CD8-positive, alpha-beta memory T cell (primary cell): ENCODE data around the gene ARHGEF26. TPM values are rescaled to one million over a fixed set of nuclear protein-coding genes. Genes with fewer than 3 reads are reported as not detected.

Experiments used
- CTCF ChIA-PET: fragments of 350-600 bp; sonication (Branson Sonifier 250); formaldehyde crosslinking; loops from one replicate; lab custom pipeline; 2021; ENCODE audit warnings: antibody characterized with exemption; lab: Charles Lee
- POLR2A ChIA-PET: fragments of 350-600 bp; sonication (Branson Sonifier 250); formaldehyde crosslinking; loops from one replicate; lab custom pipeline; 2021; ENCODE audit warnings: antibody characterized with exemption; lab: Charles Lee
- DNase-seq, 5 donors: peaks; one replicate each; pipeline versions ENCODE4 v3.0.0 to v3.0.0-alpha.2; 2020 to 2022; ENCODE audit warnings: mixed read lengths in 1 of 5
- H3K27ac ChIP-seq: one replicate; pipeline ENCODE4 v1.7.0; 2013; ENCODE audit warnings: low read depth, mild to moderate bottlenecking, low read length, moderate library complexity
- H3K27me3 ChIP-seq: 2 replicates; pipeline ENCODE4 v1.7.0; 2013; ENCODE audit warnings: low read length, mild to moderate bottlenecking; ENCODE audit not compliant: insufficient read depth, poor library complexity, severe bottlenecking
- H3K36me3 ChIP-seq: 2 replicates; pipeline ENCODE4 v1.7.0; 2013; ENCODE audit warnings: mild to moderate bottlenecking, low read length, moderate library complexity; ENCODE audit not compliant: insufficient read depth
- H3K4me1 ChIP-seq: 2 replicates; pipeline ENCODE4 v1.7.0; 2013; ENCODE audit warnings: mild to moderate bottlenecking, low read length, moderate library complexity; ENCODE audit not compliant: insufficient read depth
- H3K4me3 ChIP-seq: 2 replicates; pipeline ENCODE4 v1.7.0; 2013; ENCODE audit warnings: mild to moderate bottlenecking, low read length
- H3K9me3 ChIP-seq: 2 replicates; pipeline ENCODE4 v1.7.0; 2013; ENCODE audit warnings: mild to moderate bottlenecking, low read length
- H3K27ac Mint-ChIP-seq, 8 donors: one replicate each; pipeline ENCODE4 v1.8.0; 2020 to 2021; ENCODE audit warnings: mixed read lengths in 8 of 8, mild to moderate bottlenecking in 6 of 8, inconsistent platforms in 3 of 8, moderate library complexity in 3 of 8
- H3K27me3 Mint-ChIP-seq, 2 donors: one replicate each; pipeline ENCODE4 v1.8.0; 2020 to 2021; ENCODE audit warnings: mixed read lengths in 2 of 2, mild to moderate bottlenecking in 1 of 2, moderate library complexity in 1 of 2
- H3K36me3 Mint-ChIP-seq, 3 donors: one replicate each; pipeline ENCODE4 v1.8.0; 2020 to 2021; ENCODE audit warnings: mixed read lengths in 3 of 3, inconsistent platforms in 1 of 3, mild to moderate bottlenecking in 1 of 3
- H3K4me1 Mint-ChIP-seq, 3 donors: one replicate each; pipeline ENCODE4 v1.8.0; 2020 to 2021; ENCODE audit warnings: mixed read lengths in 3 of 3, inconsistent platforms in 1 of 3, mild to moderate bottlenecking in 1 of 3
- H3K4me3 Mint-ChIP-seq, 7 donors: one replicate each; pipeline ENCODE4 v1.8.0; 2020 to 2021; ENCODE audit warnings: mixed read lengths in 7 of 7, mild to moderate bottlenecking in 6 of 7, moderate library complexity in 4 of 7, inconsistent platforms in 2 of 7
- H3K9me3 Mint-ChIP-seq, 5 donors: one replicate each; pipeline ENCODE4 v1.8.0; 2020 to 2022; ENCODE audit warnings: mixed read lengths in 5 of 5, mild to moderate bottlenecking in 3 of 5, moderate library complexity in 2 of 5, inconsistent platforms in 1 of 5
- polyA plus RNA-seq: library from polyadenylated mRNA; unstranded; fragments of 300-500 nt; fragmentation: Illumina TruSeq; gene quantifications from one replicate; pipeline ENCODE4 v1.2.3, GENCODE V29; 2021
- total RNA-seq, 2 experiments: library from RNA; stranded (reverse); gene quantifications; one replicate each; pipeline ENCODE4 v1.2.3, GENCODE V29; 2021

Gene ARHGEF26
- total and polyA plus RNA-seq, 3 experiments from 2014 or later: 0.08 to 0.13 (median 0.09) TPM

DNA sequence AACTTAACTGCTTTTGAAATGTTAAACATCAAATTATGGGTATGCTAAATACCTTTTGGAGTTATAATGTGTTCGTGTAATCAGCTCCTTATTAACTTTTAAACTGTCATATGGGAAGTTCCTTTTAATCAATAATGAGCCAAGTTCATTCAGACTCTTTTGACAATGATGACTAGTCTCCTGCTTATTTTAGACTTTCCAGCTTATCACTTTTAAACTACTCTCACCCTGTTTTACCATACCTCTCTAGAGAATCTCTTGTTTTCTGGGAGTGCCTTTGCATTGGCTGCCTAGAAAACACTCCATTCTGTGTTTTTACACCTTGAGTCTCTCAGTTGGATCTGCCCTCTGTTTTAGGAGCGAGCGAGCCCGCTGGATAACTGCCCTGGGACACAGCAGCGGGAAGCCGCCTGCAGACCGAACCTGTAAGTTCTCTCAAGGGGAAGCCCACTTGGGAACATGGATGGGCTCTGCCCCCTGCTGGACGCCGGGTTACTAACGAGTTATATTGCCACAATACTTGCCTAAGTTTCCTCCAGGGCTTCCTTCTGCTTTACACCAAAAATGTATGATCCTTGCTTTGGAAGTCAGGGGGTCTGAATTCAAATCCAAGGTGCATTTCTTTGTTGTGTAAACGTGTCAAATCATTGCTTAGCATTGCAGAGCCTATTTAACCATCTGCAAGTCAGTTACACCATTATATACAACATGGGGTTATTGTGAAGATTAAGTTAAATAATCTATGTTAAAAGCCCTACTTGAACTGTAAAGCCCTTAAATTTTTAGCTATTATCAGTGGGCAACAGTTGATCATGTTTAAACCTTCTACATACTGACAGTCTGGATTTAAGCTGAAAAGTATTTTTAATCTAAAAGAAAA lies 131.8 kb downstream of the ARHGEF26 start:
- no peaks in the 10 kb centered on the region for H3K4me1 ChIP-seq
- no peaks in the 10 kb centered on the region for H3K9me3 Mint-ChIP-seq
- H3K27ac Mint-ChIP-seq: peak overlapping the region in 2 of 8 donors; percentile 19 to 85
- ChIA-PET POLR2A (no interaction called here), CTCF (interaction anchor here (0.7 to 1.0 kb wide), 4 partner anchors 10 to 1211 kb away, joined by 3 to 4 read pairs (median 3); no protein-coding TSS in a partner anchor)
- DNase-seq: peak; percentile 15 to 62 (median 31)
- H3K36me3 ChIP-seq: peaks cover 2% of the 10 kb centered on the region
- no peak overlapping the region for H3K27ac ChIP-seq
- no peak overlapping the region for H3K4me3 ChIP-seq
- peaks cover 0 to 2% (median 0%) of the 10 kb centered on the region in 3 donors for H3K4me1 Mint-ChIP-seq
- no peaks in the 10 kb centered on the region for H3K9me3 ChIP-seq
- H3K27me3 ChIP-seq: no peaks in the 10 kb centered on the region
- no peak overlapping the region for H3K4me3 Mint-ChIP-seq
- H3K36me3 Mint-ChIP-seq: peaks cover 14 to 66% (median 34%) of the 10 kb centered on the region in 3 donors
- H3K27me3 Mint-ChIP-seq: no peaks in the 10 kb centered on the region

DNA sequence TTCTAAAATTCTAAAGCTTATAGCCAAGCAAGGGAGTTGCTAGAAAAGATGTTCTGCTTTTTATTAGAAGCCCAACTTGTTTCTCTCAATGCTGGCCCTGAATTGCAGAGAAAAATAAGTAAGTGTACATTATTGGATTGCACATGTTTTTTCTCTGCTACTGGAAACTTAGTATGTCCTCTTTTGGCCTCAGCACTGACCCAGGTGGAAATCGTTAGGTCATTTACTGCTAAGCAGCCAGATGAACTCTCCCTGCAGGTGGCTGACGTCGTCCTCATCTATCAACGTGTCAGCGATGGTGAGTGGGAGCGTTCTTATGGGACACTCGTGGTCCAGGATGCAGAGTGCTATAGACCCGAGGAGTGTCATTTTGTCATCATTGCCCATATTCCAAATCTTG lies 133.3 kb downstream of the ARHGEF26 start:
- no peaks in the 10 kb centered on the region for H3K4me1 ChIP-seq
- POLR2A ChIA-PET: no interaction called here
- no peaks in the 10 kb centered on the region for H3K9me3 Mint-ChIP-seq
- H3K27ac Mint-ChIP-seq: no peak overlapping the region
- peaks cover 17% of the 10 kb centered on the region for H3K36me3 ChIP-seq
- H3K9me3 ChIP-seq: no peaks in the 10 kb centered on the region
- H3K4me3 ChIP-seq: no peak overlapping the region
- H3K4me3 Mint-ChIP-seq: no peak overlapping the region
- H3K27ac ChIP-seq: no peak overlapping the region
- H3K27me3 ChIP-seq: no peaks in the 10 kb centered on the region
- DNase-seq: no peak
- peaks cover 0 to 4% (median 2%) of the 10 kb centered on the region in 3 donors for H3K4me1 Mint-ChIP-seq
- no peaks in the 10 kb centered on the region for H3K27me3 Mint-ChIP-seq
- CTCF ChIA-PET: no interaction called here
- H3K36me3 Mint-ChIP-seq: peaks cover 16 to 76% (median 36%) of the 10 kb centered on the region in 3 donors

DNA sequence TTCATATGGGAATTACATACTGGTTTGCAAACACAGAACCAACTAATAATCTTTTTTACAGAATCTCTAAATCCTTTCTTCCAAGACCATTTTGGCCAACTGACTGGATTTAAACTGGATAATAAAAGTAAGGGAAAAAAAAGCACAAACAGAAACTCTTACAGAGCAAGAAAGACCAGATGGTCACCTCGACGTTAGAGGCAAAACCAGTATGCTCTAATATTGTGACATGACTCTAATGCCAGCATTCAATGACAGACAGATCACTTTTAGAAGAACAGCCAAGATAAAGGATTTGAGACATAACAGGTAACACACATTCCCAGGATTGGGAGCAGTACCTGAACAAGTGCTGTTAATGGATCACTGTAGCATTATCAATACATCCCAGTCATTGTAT lies 152.2 kb downstream of the ARHGEF26 start:
- H3K36me3 ChIP-seq: peaks cover 28% of the 10 kb centered on the region
- H3K4me1 Mint-ChIP-seq: peaks cover 4 to 13% (median 7%) of the 10 kb centered on the region in 3 donors

DNA sequence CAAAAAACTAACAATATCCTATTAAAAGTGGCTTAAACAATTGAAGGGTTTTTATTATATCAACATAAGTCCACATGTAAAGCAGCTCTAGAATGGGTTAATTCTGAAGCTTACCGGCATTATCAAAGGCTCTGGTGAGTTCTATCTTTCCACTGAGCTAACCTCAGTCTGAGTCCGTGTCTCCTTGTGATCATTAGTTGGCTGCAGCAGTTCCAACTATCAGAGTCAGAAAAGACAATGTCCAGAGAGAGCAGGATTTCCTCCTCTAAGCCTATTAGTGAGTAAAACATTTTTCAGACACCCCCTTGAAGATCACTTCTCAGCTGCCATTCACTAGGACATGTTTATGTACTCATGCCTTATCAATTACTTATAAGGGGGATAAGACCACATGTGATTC lies 153.2 kb downstream of the ARHGEF26 start:
- H3K27me3 Mint-ChIP-seq: no peaks in the 10 kb centered on the region
- ChIA-PET CTCF (no interaction called here), POLR2A (no interaction called here)
- no peak overlapping the region for H3K4me3 Mint-ChIP-seq
- peaks cover 11 to 81% (median 26%) of the 10 kb centered on the region in 3 donors for H3K36me3 Mint-ChIP-seq
- DNase-seq: no peak
- H3K27me3 ChIP-seq: no peaks in the 10 kb centered on the region
- H3K4me1 Mint-ChIP-seq: peaks cover 4 to 9% (median 6%) of the 10 kb centered on the region in 3 donors
- no peaks in the 10 kb centered on the region for H3K9me3 ChIP-seq
- H3K4me1 ChIP-seq: no peaks in the 10 kb centered on the region
- peak overlapping the region in 2 of 8 donors; percentile 18 to 45 for H3K27ac Mint-ChIP-seq
- H3K27ac ChIP-seq: no peak overlapping the region
- H3K4me3 ChIP-seq: no peak overlapping the region
- H3K36me3 ChIP-seq: peaks cover 35% of the 10 kb centered on the region
- H3K9me3 Mint-ChIP-seq: no peaks in the 10 kb centered on the region

More for the DNA sequence above, 152.2 kb downstream of the ARHGEF26 start:
- peak overlapping the region in 2 of 8 donors; percentile 39 to 46 for H3K27ac Mint-ChIP-seq
- DNase-seq: no peak
- CTCF ChIA-PET: no interaction called here
- POLR2A ChIA-PET: no interaction called here
- H3K27me3 ChIP-seq: no peaks in the 10 kb centered on the region
- H3K27me3 Mint-ChIP-seq: no peaks in the 10 kb centered on the region
- no peaks in the 10 kb centered on the region for H3K9me3 ChIP-seq
- H3K4me3 ChIP-seq: no peak overlapping the region
- H3K9me3 Mint-ChIP-seq: peaks cover 0 to 2% (median 0%) of the 10 kb centered on the region in 5 donors
- peaks cover 20 to 81% (median 28%) of the 10 kb centered on the region in 3 donors for H3K36me3 Mint-ChIP-seq
- H3K4me3 Mint-ChIP-seq: no peak overlapping the region
- no peaks in the 10 kb centered on the region for H3K4me1 ChIP-seq
- no peak overlapping the region for H3K27ac ChIP-seq

DNA sequence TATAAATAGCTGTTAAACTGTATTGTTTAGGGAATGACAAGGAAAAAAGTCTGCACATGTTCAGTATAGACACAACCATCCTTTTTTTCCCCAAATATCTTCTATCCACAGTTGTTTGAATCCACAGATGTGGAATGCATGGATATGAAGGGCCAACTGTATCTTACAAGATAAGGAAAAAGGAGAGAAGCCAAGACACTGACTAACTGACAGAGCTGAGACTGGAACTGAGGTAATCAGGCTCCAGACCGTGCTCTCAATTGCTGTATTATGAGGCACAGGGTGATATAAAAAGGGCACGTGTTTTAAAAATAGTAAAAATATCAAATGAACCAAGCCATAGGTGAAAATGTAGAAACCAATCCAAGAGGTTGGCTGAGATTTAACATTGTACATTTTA lies 154.1 kb downstream of the ARHGEF26 start:
- Mint-ChIP-seq H3K4me1 (peaks cover 4 to 8% (median 6%) of the 10 kb centered on the region in 3 donors), H3K9me3 (no peaks in the 10 kb centered on the region), H3K27me3 (no peaks in the 10 kb centered on the region), H3K27ac (peak overlapping the region in 4 of 8 donors; percentile 2 to 68 (median 38)), H3K36me3 (peaks cover 10 to 81% (median 28%) of the 10 kb centered on the region in 3 donors), H3K4me3 (no peak overlapping the region)
- H3K27me3 ChIP-seq: no peaks in the 10 kb centered on the region
- DNase-seq: no peak
- H3K36me3 ChIP-seq: peaks cover 41% of the 10 kb centered on the region
- no peak overlapping the region for H3K4me3 ChIP-seq
- CTCF ChIA-PET: no interaction called here
- no peak overlapping the region for H3K27ac ChIP-seq
- H3K9me3 ChIP-seq: no peaks in the 10 kb centered on the region
- H3K4me1 ChIP-seq: no peaks in the 10 kb centered on the region
- POLR2A ChIA-PET: no interaction called here

DNA sequence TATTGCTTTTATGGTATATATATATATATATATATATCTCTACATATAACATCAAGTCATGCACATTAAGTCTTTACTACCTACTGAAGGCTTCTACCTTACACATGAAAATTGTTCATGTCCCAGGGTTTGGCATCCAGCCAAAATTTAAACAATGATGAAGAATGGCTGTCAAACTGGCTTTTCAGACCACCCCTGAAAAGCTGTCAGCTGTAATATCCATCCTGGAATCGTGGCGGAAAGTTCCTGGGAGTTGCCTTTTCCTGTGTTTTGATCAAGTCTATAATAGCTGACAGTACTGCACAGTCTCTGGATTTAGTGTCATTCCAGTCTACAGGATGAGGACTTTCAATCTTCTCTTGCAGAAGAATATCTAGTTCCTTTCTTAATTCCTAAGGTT lies 154.8 kb downstream of the ARHGEF26 start:
- Mint-ChIP-seq H3K36me3 (peaks cover 10 to 83% (median 30%) of the 10 kb centered on the region in 3 donors), H3K9me3 (no peaks in the 10 kb centered on the region), H3K4me1 (peaks cover 4 to 8% (median 6%) of the 10 kb centered on the region in 3 donors), H3K27ac (peak overlapping the region in 1 of 8 donors; percentile 31), H3K4me3 (no peak overlapping the region), H3K27me3 (no peaks in the 10 kb centered on the region)
- ChIA-PET POLR2A (no interaction called here), CTCF (no interaction called here)
- no peak for DNase-seq
- no peak overlapping the region for H3K27ac ChIP-seq
- no peak overlapping the region for H3K4me3 ChIP-seq
- no peaks in the 10 kb centered on the region for H3K27me3 ChIP-seq
- H3K36me3 ChIP-seq: peaks cover 41% of the 10 kb centered on the region
- no peaks in the 10 kb centered on the region for H3K9me3 ChIP-seq
- H3K4me1 ChIP-seq: no peaks in the 10 kb centered on the region

DNA sequence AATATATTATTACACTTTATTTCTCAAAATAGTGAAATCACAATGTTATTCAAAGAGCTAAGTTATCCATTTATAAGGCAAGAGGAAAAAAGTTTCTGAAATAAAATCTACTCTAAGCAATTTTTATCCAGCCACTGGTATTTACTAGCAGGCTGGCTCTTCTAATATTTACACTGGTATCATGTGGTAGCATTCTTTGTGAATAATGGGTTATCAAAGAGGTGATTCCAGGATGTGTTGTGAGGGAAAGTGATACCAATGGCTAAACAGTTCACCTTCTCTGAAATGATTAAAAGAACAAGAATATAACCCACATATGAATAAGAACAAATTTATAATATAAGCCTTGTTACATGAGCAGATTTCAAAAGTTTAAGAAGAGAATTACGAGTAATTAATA lies 159.0 kb downstream of the ARHGEF26 start:
- peaks cover 50% of the 10 kb centered on the region for H3K36me3 ChIP-seq
- H3K27ac ChIP-seq: no peak overlapping the region
- no peaks in the 10 kb centered on the region for H3K9me3 ChIP-seq
- ChIA-PET CTCF (no interaction called here), POLR2A (no interaction called here)
- no peak overlapping the region for H3K4me3 ChIP-seq
- no peaks in the 10 kb centered on the region for H3K27me3 Mint-ChIP-seq
- no peaks in the 10 kb centered on the region for H3K27me3 ChIP-seq
- H3K9me3 Mint-ChIP-seq: no peaks in the 10 kb centered on the region
- H3K27ac Mint-ChIP-seq: peak overlapping the region in 2 of 8 donors; percentile 36 to 48
- H3K4me1 Mint-ChIP-seq: peaks cover 0 to 9% (median 2%) of the 10 kb centered on the region in 3 donors
- no peak for DNase-seq
- no peaks in the 10 kb centered on the region for H3K4me1 ChIP-seq
- H3K36me3 Mint-ChIP-seq: peaks cover 5 to 87% (median 23%) of the 10 kb centered on the region in 3 donors
- H3K4me3 Mint-ChIP-seq: no peak overlapping the region

DNA sequence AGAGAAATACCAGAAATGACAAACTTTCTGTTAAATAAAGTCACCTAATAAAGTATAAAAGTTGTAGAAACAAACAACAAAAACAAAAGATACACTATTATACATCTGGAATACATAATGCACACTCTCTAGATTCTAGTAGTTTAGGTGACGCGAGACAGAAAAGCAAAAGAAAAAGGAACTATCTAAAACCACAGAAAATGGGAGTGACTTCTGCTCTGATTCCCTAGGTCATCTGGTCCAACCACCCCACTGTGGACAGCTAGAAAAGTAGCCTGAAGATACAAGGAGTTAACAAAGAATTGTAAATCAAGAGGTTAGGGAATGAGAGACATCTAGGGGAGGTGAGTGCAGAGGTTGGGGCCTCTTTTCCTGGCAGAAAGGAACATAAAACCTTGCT lies 164.0 kb downstream of the ARHGEF26 start:
- no peak for DNase-seq
- H3K36me3 ChIP-seq: peaks cover 37% of the 10 kb centered on the region
- no peaks in the 10 kb centered on the region for H3K9me3 ChIP-seq
- no peaks in the 10 kb centered on the region for H3K4me1 ChIP-seq
- ChIA-PET POLR2A (no interaction called here), CTCF (no interaction called here)
- Mint-ChIP-seq H3K36me3 (peaks cover 11 to 88% (median 27%) of the 10 kb centered on the region in 3 donors), H3K4me1 (peaks cover 1 to 24% (median 3%) of the 10 kb centered on the region in 3 donors), H3K27me3 (no peaks in the 10 kb centered on the region), H3K4me3 (peak overlapping the region in 1 of 7 donors; percentile 23), H3K9me3 (no peaks in the 10 kb centered on the region), H3K27ac (peak overlapping the region in 2 of 8 donors; percentile 11 to 72)
- no peak overlapping the region for H3K27ac ChIP-seq
- no peaks in the 10 kb centered on the region for H3K27me3 ChIP-seq
- H3K4me3 ChIP-seq: no peak overlapping the region
